ENCODE data around the gene SMAD3.
"Not testable (repeated sequence)": the region's sequence is repeated elsewhere in the genome, so short reads cannot be mapped to it uniquely, and the experiment has no call there.

The SMAD3 gene

DNA sequence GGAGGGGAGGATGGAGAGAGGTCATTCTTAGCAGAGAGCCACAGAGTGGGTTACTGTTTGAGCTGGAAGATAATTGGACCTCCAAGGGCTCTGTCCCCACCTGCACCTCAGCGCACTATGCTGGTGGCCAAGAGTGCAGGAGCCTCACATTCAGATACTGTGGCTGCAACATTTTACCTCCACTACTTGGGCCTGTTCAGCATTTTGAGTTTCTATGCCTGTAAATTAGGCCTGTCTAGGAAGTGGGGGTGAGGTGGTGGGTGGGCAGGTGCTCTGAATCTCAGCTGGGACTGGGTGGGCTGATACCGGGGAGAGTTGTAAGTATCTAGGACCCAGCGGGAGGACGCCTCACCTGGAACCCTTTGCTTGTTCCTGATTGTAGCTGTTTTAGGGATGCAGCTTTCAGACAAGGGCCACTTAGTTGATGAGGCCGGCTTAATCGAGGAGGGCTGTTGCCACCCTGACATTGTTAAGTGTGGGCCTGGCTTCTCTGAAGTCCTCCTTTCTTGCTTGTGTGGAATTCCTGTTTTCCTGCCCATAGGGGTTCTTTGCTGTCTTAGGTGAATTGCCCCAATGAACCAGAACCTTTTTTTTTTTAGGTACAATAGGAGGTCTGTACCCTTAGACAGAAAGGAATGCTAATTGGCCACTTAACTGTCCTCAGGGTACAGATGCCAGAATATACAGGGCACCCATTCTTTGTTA, 83.8 kb downstream of the SMAD3 start:
- no peak for DNase-seq (ENCODE audit: extremely low read depth, low read depth)
- no peak for TF ChIP-seq CTCF (IDR thresholded peaks at IDR 0.05; ENCODE audit: low read depth, low read length)

DNA sequence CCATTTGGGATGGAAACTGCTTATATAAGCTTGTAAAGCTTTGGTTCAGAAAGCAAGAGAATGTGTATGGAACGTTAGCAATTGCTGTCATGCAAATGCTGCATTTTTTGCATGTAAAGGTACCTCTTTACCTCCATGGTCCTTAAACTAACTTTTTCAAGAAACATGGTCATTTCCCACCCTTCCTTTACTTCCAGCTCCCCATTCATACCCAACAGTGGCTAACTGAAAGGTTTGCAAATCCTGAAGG, 84.3 kb downstream of the SMAD3 start:
- TF ChIP-seq CTCF (IDR thresholded peaks at IDR 0.05; ENCODE audit: low read depth, low read length), result no peak
- no peak for DNase-seq (ENCODE audit: extremely low read depth, low read depth)

DNA sequence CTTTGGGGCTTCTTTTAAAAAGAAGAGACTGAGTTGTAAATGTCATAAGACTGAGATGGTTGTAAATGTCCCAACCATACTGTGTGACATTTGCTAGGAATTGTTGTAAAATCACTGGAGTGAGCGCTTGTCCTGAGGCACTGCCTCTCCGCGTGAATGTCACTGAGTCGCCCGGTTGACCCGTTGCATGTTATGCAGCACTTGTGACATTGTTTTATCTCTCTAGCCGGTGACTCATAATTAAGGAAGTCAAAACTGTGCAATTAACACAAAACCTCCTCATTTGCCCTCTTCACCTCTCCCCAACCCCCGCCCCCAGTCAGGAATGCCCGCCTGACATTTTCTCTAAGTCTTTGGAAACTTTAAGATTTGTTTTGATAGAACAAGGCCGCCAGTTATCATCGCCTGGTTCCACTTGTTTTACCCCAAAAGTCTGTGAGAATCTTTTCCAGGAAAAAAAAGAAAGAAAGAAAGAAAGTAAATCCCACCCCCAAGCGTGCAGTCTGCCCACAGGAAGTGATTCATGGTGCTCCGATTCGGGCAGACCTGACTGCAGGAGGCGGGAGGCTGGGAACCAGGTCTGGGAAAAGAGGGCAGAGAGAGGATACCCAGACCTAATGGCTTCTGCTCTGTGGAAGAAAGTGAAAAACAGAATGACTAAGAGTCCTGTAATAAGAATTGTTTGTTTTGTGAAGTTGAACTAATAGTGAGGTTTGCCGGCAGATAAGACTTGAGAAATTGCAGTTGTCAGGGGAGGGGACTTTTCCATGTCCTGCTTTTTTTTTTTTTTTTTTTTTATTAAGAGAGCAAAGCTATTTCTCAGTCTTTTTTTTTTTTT, 84.8 kb downstream of the SMAD3 start:
- DNase-seq (ENCODE audit: extremely low read depth, low read depth), result peak; percentile 93
- no peak; the same call in 1 of the 2 replicates for TF ChIP-seq CTCF (IDR thresholded peaks at IDR 0.05; ENCODE audit: low read depth, low read length)

DNA sequence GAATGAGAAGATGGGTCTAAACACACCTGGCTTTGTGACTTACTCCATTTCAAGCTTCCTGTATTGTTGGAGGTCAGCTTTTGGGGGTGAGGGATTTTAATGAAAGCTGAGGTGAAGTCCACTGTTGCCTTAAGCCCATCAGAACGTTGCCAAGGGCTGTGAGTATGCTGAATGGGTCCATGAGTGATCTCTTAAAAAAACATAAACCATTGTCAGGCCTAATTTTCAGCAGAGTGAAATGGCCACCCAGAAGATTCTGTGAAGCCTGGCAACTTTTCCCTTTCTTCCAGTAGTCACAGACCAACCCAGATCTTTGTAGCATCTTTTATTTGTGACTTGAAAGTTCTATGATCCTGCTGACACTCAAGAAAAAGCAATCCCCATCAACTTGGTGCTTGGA, 87.0 kb downstream of the SMAD3 start:
- DNase-seq (ENCODE audit: extremely low read depth, low read depth), result no peak
- TF ChIP-seq CTCF (IDR thresholded peaks at IDR 0.05; ENCODE audit: low read depth, low read length), result no peak

DNA sequence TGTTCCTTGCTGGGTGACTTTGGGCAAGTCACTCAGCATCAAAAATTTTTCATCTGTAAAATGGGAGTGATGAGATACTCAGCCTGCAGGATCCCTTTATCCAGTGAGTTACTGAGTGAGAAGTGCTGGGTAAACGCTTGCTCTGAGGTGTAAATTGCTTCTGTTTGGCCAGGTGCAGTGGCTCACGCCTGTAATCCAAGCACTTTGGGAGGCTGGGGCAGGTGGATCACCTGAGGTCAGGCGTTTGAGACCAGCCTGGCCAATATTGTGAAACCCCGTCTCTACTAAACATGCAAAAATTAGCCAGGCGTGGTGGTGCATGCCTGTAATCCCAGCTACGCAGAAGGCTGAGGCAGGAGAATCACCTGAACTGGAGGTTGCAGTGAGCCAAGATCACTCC, 87.6 kb downstream of the SMAD3 start:
- not testable (repeated sequence) for DNase-seq (ENCODE audit: extremely low read depth, low read depth)

DNA sequence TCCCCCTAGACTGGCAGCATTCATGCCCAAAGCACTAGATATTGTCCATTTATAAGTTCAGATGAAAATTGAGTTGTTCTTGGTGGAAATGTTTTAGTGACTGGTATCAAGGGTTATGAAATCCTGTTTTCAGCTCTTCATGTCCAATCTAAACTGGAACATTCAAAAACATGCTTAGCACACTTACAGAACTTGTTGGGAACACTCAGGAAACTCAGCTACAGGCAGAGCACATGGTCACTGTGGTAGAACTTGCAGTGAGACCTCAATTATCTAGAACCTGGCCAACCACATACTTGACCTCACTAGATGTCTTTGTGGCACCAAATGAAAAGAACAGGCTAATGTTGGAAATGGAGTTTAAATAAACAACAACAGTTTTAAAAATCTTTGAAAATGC, 88.8 kb downstream of the SMAD3 start:
- TF ChIP-seq CTCF (IDR thresholded peaks at IDR 0.05; ENCODE audit: low read depth, low read length), result no peak
- DNase-seq (ENCODE audit: extremely low read depth, low read depth), result no peak

- no peak for TF ChIP-seq CTCF (IDR thresholded peaks at IDR 0.05; ENCODE audit: low read depth, low read length)
- no peak for DNase-seq (ENCODE audit: extremely low read depth, low read depth)
These were observed 91.0 kb downstream of the SMAD3 start for GRCh38 chr15:67156426-67156825.

- DNase-seq (ENCODE audit: extremely low read depth, low read depth), result no peak
- TF ChIP-seq CTCF (IDR thresholded peaks at IDR 0.05; ENCODE audit: low read depth, low read length), result no peak
These were observed 91.4 kb downstream of the SMAD3 start for GRCh38 chr15:67156834-67157233.

All from AG09319 (cell line).